Stomach (tissue), 4 donors: ENCODE results near the gene NYAP1.

Source experiments
- POLR2A ChIP-seq, 4 donors: fragments of 450-650 bp; IDR thresholded peaks; one replicate each; pipeline ENCODE4 v1.6.1; 2016; ENCODE audit warnings: antibody characterized with exemption in 4 of 4, control low read depth in 2 of 4, mild to moderate bottlenecking in 1 of 4, moderate library complexity in 1 of 4
- POLR2AphosphoS5 ChIP-seq, 3 donors: sonication (generic); formaldehyde crosslinking; IDR thresholded peaks; one replicate each; pipeline ENCODE4 v1.6.1; 2016; ENCODE audit warnings: antibody characterized with exemption in 3 of 3
- TF ChIP-seq, protein P1 (sequence below), 7 experiments: fragments of 450-650 bp in 4 of 7; fragments of 200-600 bp in 3 of 7; sonication (generic) in 3 of 7; IDR thresholded peaks; one replicate each; pipeline ENCODE4 v1.5.1; 2016 to 2019; ENCODE audit warnings: antibody characterized with exemption in 7 of 7, control low read depth in 2 of 7, mild to moderate bottlenecking in 1 of 7

GRCh38 chr7:100471021-100471420 lies 12.7 kb upstream of the NYAP1 start:
- TF ChIP-seq, protein P1, sequence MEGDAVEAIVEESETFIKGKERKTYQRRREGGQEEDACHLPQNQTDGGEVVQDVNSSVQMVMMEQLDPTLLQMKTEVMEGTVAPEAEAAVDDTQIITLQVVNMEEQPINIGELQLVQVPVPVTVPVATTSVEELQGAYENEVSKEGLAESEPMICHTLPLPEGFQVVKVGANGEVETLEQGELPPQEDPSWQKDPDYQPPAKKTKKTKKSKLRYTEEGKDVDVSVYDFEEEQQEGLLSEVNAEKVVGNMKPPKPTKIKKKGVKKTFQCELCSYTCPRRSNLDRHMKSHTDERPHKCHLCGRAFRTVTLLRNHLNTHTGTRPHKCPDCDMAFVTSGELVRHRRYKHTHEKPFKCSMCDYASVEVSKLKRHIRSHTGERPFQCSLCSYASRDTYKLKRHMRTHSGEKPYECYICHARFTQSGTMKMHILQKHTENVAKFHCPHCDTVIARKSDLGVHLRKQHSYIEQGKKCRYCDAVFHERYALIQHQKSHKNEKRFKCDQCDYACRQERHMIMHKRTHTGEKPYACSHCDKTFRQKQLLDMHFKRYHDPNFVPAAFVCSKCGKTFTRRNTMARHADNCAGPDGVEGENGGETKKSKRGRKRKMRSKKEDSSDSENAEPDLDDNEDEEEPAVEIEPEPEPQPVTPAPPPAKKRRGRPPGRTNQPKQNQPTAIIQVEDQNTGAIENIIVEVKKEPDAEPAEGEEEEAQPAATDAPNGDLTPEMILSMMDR (IDR thresholded peaks at IDR 0.05) = no peak
- TF ChIP-seq POLR2AphosphoS5 (IDR thresholded peaks at IDR 0.05) = no peak
- no peak for TF ChIP-seq POLR2A (IDR thresholded peaks at IDR 0.05)
